IMR-90 (cell line): Measurements from ENCODE around the gene ULK2. TPM values are rescaled to one million over a fixed set of nuclear protein-coding genes. Genes with fewer than 3 reads are reported as not detected.

Experiments used
- ATAC-seq: fragments of 200-7000 bp; cut with Tn5 transposase; 2 replicates; pipeline ENCODE4 v1.9.1; 2020; ENCODE audit warnings: low read depth, mild to moderate bottlenecking, moderate library complexity
- BruUV-seq: library from RNA; stranded (reverse); fragments of 400-500 nt; replicated peaks from 2 replicates; lab custom pipeline; 2021; lab: Mats Ljungman, UMichigan
- CTCF ChIA-PET: fragments of 300-600 bp; formaldehyde crosslinking; extraction: SDS; loops from one replicate; lab custom pipeline; 2021; ENCODE audit warnings: antibody characterized with exemption; lab: Yijun Ruan, JAX
- POLR2A ChIA-PET: fragments of 300-600 bp; sonication (Branson Sonifier 250); formaldehyde crosslinking; loops from one replicate; lab custom pipeline; 2022; ENCODE audit warnings: antibody characterized with exemption; ENCODE audit not compliant: unreplicated experiment; lab: Charles Lee
- DNase-seq: peaks from one replicate; pipeline ENCODE4 v3.0.0; 2013
- H2AFZ ChIP-seq: replicated peaks from 2 replicates; pipeline ENCODE3; 2013; ENCODE audit warnings: low read length, mild to moderate bottlenecking; ENCODE audit not compliant: poor library complexity
- H2AK5ac ChIP-seq: 2 replicates; pipeline ENCODE4 v1.6.1; 2013; ENCODE audit warnings: low read depth, low read length, inconsistent platforms
- H2AK9ac ChIP-seq: replicated peaks from 2 replicates; pipeline ENCODE3; 2013; ENCODE audit warnings: mild to moderate bottlenecking, low read depth, low read length, moderate library complexity; ENCODE audit not compliant: poor library complexity
- H2BK120ac ChIP-seq: 2 replicates; pipeline ENCODE4 v1.6.1; 2013; ENCODE audit warnings: low read depth, low read length, inconsistent platforms
- H2BK15ac ChIP-seq: 3 replicates; pipeline ENCODE4 v1.6.1; 2013; ENCODE audit warnings: low read depth, low read length, inconsistent platforms
- H2BK20ac ChIP-seq: 2 replicates; pipeline ENCODE4 v1.6.1; 2013; ENCODE audit warnings: low read depth, mild to moderate bottlenecking, inconsistent platforms, low read length, moderate library complexity
- H2BK5ac ChIP-seq: 2 replicates; pipeline ENCODE4 v1.6.1; 2013; ENCODE audit warnings: mild to moderate bottlenecking, low read depth, low read length, inconsistent platforms; ENCODE audit not compliant: poor library complexity, severe bottlenecking
- H3K14ac ChIP-seq: replicated peaks from 2 replicates; pipeline ENCODE4 v1.6.1; 2013; ENCODE audit warnings: low read depth, low read length, inconsistent platforms
- H3K18ac ChIP-seq: 2 replicates; pipeline ENCODE4 v1.6.1; 2013; ENCODE audit warnings: low read depth, low read length, control low read depth
- H3K23ac ChIP-seq: 2 replicates; pipeline ENCODE4 v1.6.1; 2013; ENCODE audit warnings: low read depth, low read length, inconsistent platforms
- H3K27ac ChIP-seq: 2 replicates; pipeline ENCODE4 v1.5.1; 2013; ENCODE audit warnings: mild to moderate bottlenecking, control low read depth, low read length; ENCODE audit not compliant: insufficient read depth
- H3K27me3 ChIP-seq: 2 replicates; pipeline ENCODE4 v1.6.1; 2013; ENCODE audit warnings: low read length; ENCODE audit not compliant: control insufficient read depth, insufficient read depth
- H3K36me3 ChIP-seq: 2 replicates; pipeline ENCODE4 v1.6.1; 2013; ENCODE audit warnings: low read length, mixed read lengths; ENCODE audit not compliant: control insufficient read depth, insufficient read depth
- H3K4ac ChIP-seq: 2 replicates; pipeline ENCODE4 v1.6.1; 2013; ENCODE audit warnings: low read depth, low read length, inconsistent platforms
- H3K4me1 ChIP-seq: 2 replicates; pipeline ENCODE4 v1.6.1; 2013; ENCODE audit warnings: low read length, mixed read lengths; ENCODE audit not compliant: control insufficient read depth, insufficient read depth
- H3K4me2 ChIP-seq: 2 replicates; pipeline ENCODE4 v1.6.1; 2013; ENCODE audit warnings: low read depth, mild to moderate bottlenecking, control low read depth, low read length, moderate library complexity
- H3K4me3 ChIP-seq: 2 replicates; pipeline ENCODE4 v1.5.1; 2013; ENCODE audit warnings: low read depth, mild to moderate bottlenecking, control low read depth, low read length, moderate library complexity; ENCODE audit not compliant: insufficient read depth
- H3K56ac ChIP-seq: 2 replicates; pipeline ENCODE4 v1.6.1; 2013; ENCODE audit warnings: low read length, inconsistent platforms; ENCODE audit not compliant: insufficient read depth; ENCODE audit errors: extremely low read depth
- H3K79me1 ChIP-seq, 2 experiments: 2 replicates each; pipeline ENCODE4 v1.6.1; 2013; ENCODE audit warnings: low read length in 2 of 2, inconsistent platforms in 1 of 2, low read depth in 1 of 2
- H3K9ac ChIP-seq: 2 replicates; pipeline ENCODE4 v1.6.1; 2013; ENCODE audit warnings: low read depth, low read length, control low read depth
- H3K9me1 ChIP-seq: 2 replicates; pipeline ENCODE4 v1.6.1; 2013; ENCODE audit warnings: low read length, inconsistent platforms; ENCODE audit not compliant: insufficient read depth
- H3K9me3 ChIP-seq: 2 replicates; pipeline ENCODE4 v1.6.1; 2013; ENCODE audit warnings: low read length; ENCODE audit not compliant: control insufficient read depth, insufficient read depth
- H4K20me1 ChIP-seq: 2 replicates; pipeline ENCODE4 v1.6.1; 2013; ENCODE audit warnings: low read length, inconsistent platforms; ENCODE audit not compliant: insufficient read depth
- H4K5ac ChIP-seq: 2 replicates; pipeline ENCODE4 v1.6.1; 2013; ENCODE audit warnings: mild to moderate bottlenecking, low read depth, low read length, control low read depth
- H4K8ac ChIP-seq, 2 experiments: 2 replicates each; pipeline ENCODE4 v1.6.1; 2013; ENCODE audit warnings: low read depth in 2 of 2, low read length in 2 of 2, control low read depth in 1 of 2, inconsistent platforms in 1 of 2
- H4K91ac ChIP-seq: 2 replicates; pipeline ENCODE4 v1.6.1; 2013; ENCODE audit warnings: low read depth, low read length, inconsistent platforms; ENCODE audit not compliant: insufficient read depth
- CEBPB ChIP-seq: IDR thresholded peaks from 2 replicates; pipeline ENCODE4 v1.6.1; 2012; ENCODE audit warnings: low read depth, low read length, improper control_type of control experiment
- CHD1 ChIP-seq: IDR thresholded peaks from 2 replicates; pipeline ENCODE4 v1.6.1; 2012; ENCODE audit warnings: low read depth, low read length, improper control_type of control experiment
- ELK1 ChIP-seq: fragments of 150-350 bp; IDR thresholded peaks from 2 replicates; pipeline ENCODE4 v1.6.1; 2016; ENCODE audit warnings: low read depth, mild to moderate bottlenecking, low read length, moderate library complexity, borderline replicate concordance
- FOS ChIP-seq: fragments of 150-350 bp; IDR thresholded peaks from 2 replicates; pipeline ENCODE4 v1.6.1; 2016; ENCODE audit warnings: low read depth, low read length
- MAFK ChIP-seq: IDR thresholded peaks from 2 replicates; pipeline ENCODE4 v1.6.1; 2012; ENCODE audit warnings: low read depth, low read length, improper control_type of control experiment
- MAZ ChIP-seq: IDR thresholded peaks from 2 replicates; pipeline ENCODE4 v1.6.1; 2012; ENCODE audit warnings: low read depth, mild to moderate bottlenecking, low read length, improper control_type of control experiment, moderate library complexity, borderline replicate concordance
- MXI1 ChIP-seq: IDR thresholded peaks from 2 replicates; pipeline ENCODE4 v1.6.1; 2012; ENCODE audit warnings: low read depth, mild to moderate bottlenecking, low read length, moderate library complexity, borderline replicate concordance
- NFE2L2 ChIP-seq: fragments of 150-350 bp; IDR thresholded peaks from 2 replicates; pipeline ENCODE4 v1.6.1; 2016; ENCODE audit warnings: low read depth, mild to moderate bottlenecking, low read length
- POLR2A ChIP-seq: IDR thresholded peaks from 2 replicates; pipeline ENCODE4 v1.6.1; 2012; ENCODE audit warnings: mild to moderate bottlenecking, low read depth, low read length
- RAD21 ChIP-seq: IDR thresholded peaks from 2 replicates; pipeline ENCODE4 v1.6.1; 2012; ENCODE audit warnings: low read length, improper control_type of control experiment
- RFX5 ChIP-seq: IDR thresholded peaks from 2 replicates; pipeline ENCODE4 v1.8.0; 2012; ENCODE audit warnings: low read depth, mild to moderate bottlenecking, low read length, moderate library complexity
- WGBS, 2 experiments: methylation state at CpG; one replicate each; pipeline versions ENCODE4 v1.1.5 to v1.1.7; 2013; ENCODE audit warnings: missing lambda C conversion rate in 2 of 2; ENCODE audit not compliant: insufficient read length in 1 of 2; ENCODE audit errors: extremely low coverage in 2 of 2; 5-methylcytosine and 5-hydroxymethylcytosine counted together
- dilution Hi-C: fragments of 300-500 bp; cut with HindIII; formaldehyde crosslinking; loops from one replicate; pipeline ENCODE4 v1.14.3; 2018; ENCODE audit warnings: low sequenced_read_pairs; ENCODE audit not compliant: unreplicated experiment
- in situ Hi-C: fragments of 300-500 bp; cut with MboI; formaldehyde crosslinking; loops from 3 replicates; pipeline ENCODE4 v1.14.3; 2019; ENCODE audit warnings: low sequenced_read_pairs, inconsistent platforms, mixed read lengths
- intact Hi-C: fragments of 100-400 bp; cut with micrococcal nuclease; formaldehyde crosslinking; loops from 2 replicates; pipeline ENCODE4 v1.10.0; 2022
- polyA plus RNA-seq, 3 experiments: library from polyadenylated mRNA; depleted of rRNA; stranded (reverse); fragments of >200 nt; gene quantifications; 2 replicates each; pipeline ENCODE4 v1.2.3, GENCODE V29; 2012; ENCODE audit warnings: low replicate concordance in 1 of 3
- total RNA-seq: library from RNA; depleted of rRNA; stranded (reverse); fragments of >200 nt; gene quantifications from 2 replicates; pipeline ENCODE4 v1.2.3, GENCODE V29; 2012

Gene ULK2
- total and polyA plus RNA-seq, 2 of the 4 experiments (the other 2 are of a cell fraction), result 8.9 to 10.8 TPM

GRCh38 chr17:19760746-19761145, 107.0 kb downstream of the ULK2 start:
- in situ Hi-C loops, result loop anchor here (5.0 kb wide), 2 partner anchors 238 to 398 kb away; partner anchors contain the start of gene B9D1
- no peak overlapping the region for H2AFZ ChIP-seq
- no peak overlapping the region for H2BK20ac ChIP-seq
- H4K91ac ChIP-seq, result no peak overlapping the region
- no peak overlapping the region for H2AK5ac ChIP-seq
- no peaks in the 10 kb centered on the region for H4K20me1 ChIP-seq
- 0 out of 2 replicates have a peak, but pooled peaks cover 2% of the 10 kb centered on the region for H3K9me3 ChIP-seq
- no peak for ATAC-seq
- CTCF ChIA-PET, result interaction anchor here (1.0 kb wide), 1 partner anchor 248 kb away, joined by 3 read pairs; no protein-coding TSS in a partner anchor
- H2BK120ac ChIP-seq, result no peak overlapping the region
- H2BK5ac ChIP-seq, result no peak overlapping the region
- H3K9me1 ChIP-seq, result no peaks in the 10 kb centered on the region
- H3K18ac ChIP-seq, result no peak overlapping the region
- BruUV-seq, result no TSS peak
- POLR2A ChIA-PET, result no interaction called here
- peaks cover 53% of the 10 kb centered on the region for H3K27me3 ChIP-seq
- no peaks in the 10 kb centered on the region for H3K79me1 ChIP-seq
- no peak overlapping the region for H2BK15ac ChIP-seq
- no peak overlapping the region for H3K4ac ChIP-seq
- no peak overlapping the region for H3K14ac ChIP-seq
- no peak for DNase-seq
- no peak overlapping the region for H3K27ac ChIP-seq
- H2AK9ac ChIP-seq, result no peak overlapping the region
- no peak overlapping the region for H3K4me3 ChIP-seq
- H4K8ac ChIP-seq, result no peak overlapping the region
- H4K5ac ChIP-seq, result no peak overlapping the region
- dilution Hi-C loops, result no loop called here
- 65% methylated on average over 4 of the region's 9 CpGs; no CpG with 5 or more reads in 1 of the 2 experiments for WGBS, 2 experiments
- H3K23ac ChIP-seq, result no peak overlapping the region
- intact Hi-C loops, result loop anchor here (5.0 kb wide), 1 partner anchor 383 kb away; the partner anchor contains the start of gene MAPK7
- H3K56ac ChIP-seq, result no peak overlapping the region
- no peaks in the 10 kb centered on the region for H3K36me3 ChIP-seq
- H3K4me2 ChIP-seq, result no peak overlapping the region
- H3K9ac ChIP-seq, result no peak overlapping the region
- no peak for TF ChIP-seq FOS
- no peak for TF ChIP-seq RFX5
- no peak for TF ChIP-seq RAD21
- no peak for TF ChIP-seq POLR2A
- no peak for TF ChIP-seq ELK1
- TF ChIP-seq MAZ, result no peak
- TF ChIP-seq MAFK, result no peak
- no peak for TF ChIP-seq MXI1
- no peak for TF ChIP-seq NFE2L2
- no peak for TF ChIP-seq CHD1
- no peak for TF ChIP-seq CEBPB
- H3K4me1 ChIP-seq, result no peaks in the 10 kb centered on the region
